CD4-positive, alpha-beta T cell (primary cell): Measurements from ENCODE around the gene TSPAN1. TPM values are rescaled to one million over a fixed set of nuclear protein-coding genes. Genes with fewer than 3 reads are reported as not detected.

Source experiments
- ATAC-seq: fragments of 200-7000 bp; cut with Tn5 transposase; one replicate; pipeline ENCODE4 v1.10.0; 2022; ENCODE audit warnings: mild to moderate bottlenecking; ENCODE audit not compliant: poor library complexity
- CTCF ChIA-PET: fragments of 350-600 bp; sonication (Branson Sonifier 250); formaldehyde crosslinking; loops from one replicate; lab custom pipeline; 2021; ENCODE audit warnings: antibody characterized with exemption, inconsistent platforms; lab: Charles Lee
- POLR2A ChIA-PET: fragments of 350-600 bp; sonication (Branson Sonifier 250); formaldehyde crosslinking; loops from one replicate; lab custom pipeline; 2021; ENCODE audit warnings: antibody characterized with exemption, inconsistent platforms; lab: Charles Lee
- DNase-seq, 14 experiments: peaks; one replicate each; pipeline ENCODE4 v3.0.0-alpha.2; 2013 to 2020; ENCODE audit warnings: mixed read lengths in 2 of 14
- H3K27ac ChIP-seq, 2 donors: one replicate each; pipeline versions ENCODE4 v1.5.1 to v1.7.0; 2013; ENCODE audit warnings: low read length in 2 of 2, low read depth in 1 of 2, mild to moderate bottlenecking in 1 of 2
- H3K27me3 ChIP-seq, 2 experiments: 1 replicate in 1 of 2; 2 replicates in 1 of 2; pipeline versions ENCODE4 v1.6.1 to v1.7.0; 2013; ENCODE audit warnings: low read length in 2 of 2, control low read depth in 1 of 2, mild to moderate bottlenecking in 1 of 2, moderate library complexity in 1 of 2; ENCODE audit not compliant: insufficient read depth in 2 of 2, control insufficient read depth in 1 of 2
- H3K36me3 ChIP-seq: one replicate; pipeline ENCODE4 v1.6.1; 2013; ENCODE audit warnings: low read length, control low read depth; ENCODE audit not compliant: insufficient read depth
- H3K4me1 ChIP-seq: one replicate; pipeline ENCODE4 v1.6.1; 2013; ENCODE audit warnings: low read length, control low read depth; ENCODE audit not compliant: insufficient read depth
- H3K4me3 ChIP-seq: one replicate; pipeline ENCODE4 v1.5.1; 2013; ENCODE audit warnings: mild to moderate bottlenecking, low read length, moderate library complexity
- H3K9me3 ChIP-seq, 2 experiments: 1 replicate in 1 of 2; 2 replicates in 1 of 2; pipeline versions ENCODE4 v1.6.1 to v1.7.0; 2013; ENCODE audit warnings: low read length in 2 of 2, mild to moderate bottlenecking in 2 of 2, control low read depth in 1 of 2, moderate library complexity in 1 of 2; ENCODE audit not compliant: control insufficient read depth in 1 of 2, insufficient read depth in 1 of 2
- H3K27ac Mint-ChIP-seq: one replicate; pipeline ENCODE4 v1.8.0; 2020; ENCODE audit warnings: mixed read lengths
- H3K27me3 Mint-ChIP-seq: one replicate; pipeline ENCODE4 v1.8.0; 2021; ENCODE audit warnings: mixed read lengths
- H3K36me3 Mint-ChIP-seq: one replicate; pipeline ENCODE4 v1.8.0; 2021; ENCODE audit warnings: low read depth, mixed read lengths
- H3K4me1 Mint-ChIP-seq: one replicate; pipeline ENCODE4 v1.8.0; 2021; ENCODE audit warnings: low read depth, mixed read lengths
- H3K4me3 Mint-ChIP-seq: one replicate; pipeline ENCODE4 v1.8.0; 2020; ENCODE audit warnings: mild to moderate bottlenecking, mixed read lengths
- H3K9me3 Mint-ChIP-seq: one replicate; pipeline ENCODE4 v1.8.0; 2020; ENCODE audit warnings: mixed read lengths
- CTCF ChIP-seq: fragments of 200-600 bp; IDR thresholded peaks from one replicate; pipeline ENCODE4 v1.8.0; 2022; ENCODE audit warnings: antibody characterized with exemption, mild to moderate bottlenecking
- intact Hi-C, 2 experiments: fragments of 100-400 bp; cut with DNase I in 1 of 2; cut with micrococcal nuclease in 1 of 2; formaldehyde crosslinking; loops; one replicate each; pipeline versions ENCODE4 v1.15.1 to v1.9.0; 2023 to 2025; cut with DNase I, micrococcal nuclease
- total RNA-seq, 174 experiments: library from RNA in 2 of 174; stranded (reverse) in 2 of 174; gene quantifications; one replicate each; pipeline ENCODE4 v1.2.3 and lab custom pipeline; 2021 to 2026

Gene TSPAN1
- total RNA-seq, 2 experiments from 2014 or later, result not detected

- ChIA-PET POLR2A (interaction anchor here (0.9 kb wide), 1 partner anchor 38 kb away, joined by 3 read pairs; no protein-coding TSS in a partner anchor), CTCF (no interaction called here)
- H3K27ac Mint-ChIP-seq, result no peak overlapping the region
Measured at GRCh38 chr1:46173361-46173856, 1.5 kb upstream of the TSPAN1 start.

GRCh38 chr1:46175243-46175642, 356 bp downstream of the TSPAN1 start:
- intact Hi-C loops, result no loop called here
- POLR2A ChIA-PET, result no interaction called here
- no peaks in the 10 kb centered on the region for H3K27me3 Mint-ChIP-seq

More at GRCh38 chr1:46173361-46173856, 1.5 kb upstream of the TSPAN1 start:
- no peaks in the 10 kb centered on the region for H3K36me3 Mint-ChIP-seq
- H3K27me3 Mint-ChIP-seq, result no peaks in the 10 kb centered on the region
- Histone ChIP-seq H3K36me3 (no peaks in the 10 kb centered on the region), H3K9me3 (no peaks in the 10 kb centered on the region), H3K4me1 (no peaks in the 10 kb centered on the region), H3K27ac (no peak overlapping the region), H3K27me3 (no peaks in the 10 kb centered on the region), H3K4me3 (no peak overlapping the region)
- H3K4me3 Mint-ChIP-seq, result no peak overlapping the region
- TF ChIP-seq CTCF, result no peak
- no peak for DNase-seq
- no peaks in the 10 kb centered on the region for H3K9me3 Mint-ChIP-seq
- ATAC-seq, result no peak
- no peaks in the 10 kb centered on the region for H3K4me1 Mint-ChIP-seq
- intact Hi-C loops, result no loop called here

GRCh38 chr1:46176211-46176865, 1.5 kb downstream of the TSPAN1 start, which contains the start of gene P3R3URF:
TSS of gene P3R3URF (minus strand) at chr1:46176488. CDS start at chr1:46176471, 17 bp downstream.
- Histone ChIP-seq H3K4me1 (peaks cover 7% of the 10 kb centered on the region), H3K27me3 (peaks cover 0 to 3% of the 10 kb centered on the region in 2 experiments), H3K9me3 (no peaks in the 10 kb centered on the region), H3K4me3 (no peak within 1 kb of the TSS), H3K27ac (no peak within 1 kb of the TSS), H3K36me3 (no peaks in the 10 kb centered on the region)
- no peak for ATAC-seq
- Mint-ChIP-seq H3K36me3 (no peaks in the 10 kb centered on the region), H3K27ac (no peak within 1 kb of the TSS), H3K27me3 (no peaks in the 10 kb centered on the region), H3K9me3 (no peaks in the 10 kb centered on the region), H3K4me3 (no peak within 1 kb of the TSS), H3K4me1 (no peaks in the 10 kb centered on the region)
- intact Hi-C loops, result no loop called here
- CTCF ChIA-PET, result no interaction called here
- TF ChIP-seq CTCF, result no peak
- no peak for DNase-seq
- POLR2A ChIA-PET, result no interaction called here

More at GRCh38 chr1:46175243-46175642, 356 bp downstream of the TSPAN1 start:
- Histone ChIP-seq H3K4me1 (peaks cover 7% of the 10 kb centered on the region), H3K36me3 (no peaks in the 10 kb centered on the region), H3K27me3 (peaks cover 0 to 2% of the 10 kb centered on the region in 2 experiments), H3K27ac (no peak overlapping the region), H3K9me3 (no peaks in the 10 kb centered on the region), H3K4me3 (no peak overlapping the region)
- H3K4me3 Mint-ChIP-seq, result no peak overlapping the region
- DNase-seq (no peak), ATAC-seq (no peak)
- H3K36me3 Mint-ChIP-seq, result no peaks in the 10 kb centered on the region
- H3K4me1 Mint-ChIP-seq, result no peaks in the 10 kb centered on the region
- no peak overlapping the region for H3K27ac Mint-ChIP-seq
- no peak for TF ChIP-seq CTCF
- H3K9me3 Mint-ChIP-seq, result no peaks in the 10 kb centered on the region
- CTCF ChIA-PET, result no interaction called here
